Osteoblast (primary cell): ENCODE data around the gene EML4. TPM values are rescaled to one million over a fixed set of nuclear protein-coding genes. Genes with fewer than 3 reads are reported as not detected.

Experiments
- DNase-seq: peaks from one replicate; pipeline ENCODE4 v3.0.0; 2011; ENCODE audit warnings: low spot score, mixed read lengths; ENCODE audit not compliant: insufficient read length; ENCODE audit errors: missing footprints
- H2AFZ ChIP-seq: 2 replicates; pipeline ENCODE4 v1.6.0; 2011; ENCODE audit warnings: mild to moderate bottlenecking, low read length
- H3K27ac ChIP-seq: 2 replicates; pipeline ENCODE4 v1.5.1; 2011; ENCODE audit warnings: mild to moderate bottlenecking, low read depth, low read length, moderate library complexity
- H3K27me3 ChIP-seq: 2 replicates; pipeline ENCODE4 v1.6.0; 2012; ENCODE audit warnings: mild to moderate bottlenecking, control low read depth, inconsistent platforms, low read length, moderate library complexity; ENCODE audit not compliant: insufficient read depth
- H3K36me3 ChIP-seq: 2 replicates; pipeline ENCODE4 v1.5.1; 2011; ENCODE audit warnings: mild to moderate bottlenecking, low read length, control low read depth, moderate library complexity; ENCODE audit not compliant: insufficient read depth
- H3K4me1 ChIP-seq: 2 replicates; pipeline ENCODE4 v1.5.1; 2011; ENCODE audit warnings: mild to moderate bottlenecking, low read length, control low read depth, moderate library complexity; ENCODE audit not compliant: insufficient read depth
- H3K4me2 ChIP-seq: 2 replicates; pipeline ENCODE4 v1.6.0; 2011; ENCODE audit warnings: mild to moderate bottlenecking, low read length; ENCODE audit not compliant: insufficient read depth
- H3K4me3 ChIP-seq: fragments of 200-600 bp; sonication (generic); 3 replicates; pipeline ENCODE4 v1.5.1; 2012; ENCODE audit warnings: mild to moderate bottlenecking, low read length, inconsistent platforms; ENCODE audit not compliant: insufficient read depth
- H3K79me2 ChIP-seq: 2 replicates; pipeline ENCODE4 v1.6.0; 2012; ENCODE audit warnings: mild to moderate bottlenecking, low read length, control low read depth, inconsistent platforms; ENCODE audit not compliant: insufficient read depth
- H3K9me3 ChIP-seq: 2 replicates; pipeline ENCODE4 v1.5.1; 2011; ENCODE audit warnings: low read depth, low read length, control low read depth
- H4K20me1 ChIP-seq: 2 replicates; pipeline ENCODE4 v1.6.0; 2012; ENCODE audit warnings: mild to moderate bottlenecking, low read length, control low read depth; ENCODE audit not compliant: insufficient read depth
- CTCF ChIP-seq: IDR thresholded peaks from 2 replicates; pipeline ENCODE4 v1.5.1; 2011; ENCODE audit warnings: mild to moderate bottlenecking, low read depth, low read length, moderate library complexity; ENCODE audit errors: extremely low read depth
- total RNA-seq: library from RNA; depleted of rRNA; stranded (reverse); fragments of >200 nt; gene quantifications from 2 replicates; pipeline ENCODE4 v1.2.3, GENCODE V29; 2012

EML4 gene
- total RNA-seq, 1 donor: 91.9 TPM

- peak overlapping the region; percentile 19 for H3K4me2 ChIP-seq
- no peaks in the 10 kb centered on the region for H3K79me2 ChIP-seq
- H4K20me1 ChIP-seq: no peaks in the 10 kb centered on the region
- no peak overlapping the region for H3K27ac ChIP-seq
- peaks cover 15% of the 10 kb centered on the region for H3K4me1 ChIP-seq
- no peak for TF ChIP-seq CTCF
- peaks cover 44% of the 10 kb centered on the region for H3K36me3 ChIP-seq
- H3K4me3 ChIP-seq: no peak overlapping the region
- no peaks in the 10 kb centered on the region for H3K27me3 ChIP-seq
- peak; percentile 34 for DNase-seq
- H2AFZ ChIP-seq: no peak overlapping the region
- H3K9me3 ChIP-seq: no peaks in the 10 kb centered on the region
Observed at GRCh38 chr2:42298132-42298531, 129.0 kb downstream of the EML4 start.

- Histone ChIP-seq H3K4me2 (no peak overlapping the region), H3K9me3 (no peaks in the 10 kb centered on the region), H3K27me3 (no peaks in the 10 kb centered on the region), H2AFZ (no peak overlapping the region), H3K27ac (no peak overlapping the region), H3K36me3 (peaks cover 52% of the 10 kb centered on the region), H3K79me2 (no peaks in the 10 kb centered on the region), H3K4me3 (no peak overlapping the region), H3K4me1 (peaks cover 15% of the 10 kb centered on the region), H4K20me1 (no peaks in the 10 kb centered on the region)
- TF ChIP-seq CTCF: no peak
- no peak for DNase-seq
Observed at GRCh38 chr2:42298996-42299754, 130.0 kb downstream of the EML4 start.

GRCh38 chr2:42300527-42300926, 131.4 kb downstream of the EML4 start:
- H3K9me3 ChIP-seq: no peaks in the 10 kb centered on the region
- no peak overlapping the region for H3K4me2 ChIP-seq
- H3K4me1 ChIP-seq: peaks cover 15% of the 10 kb centered on the region
- no peak for DNase-seq
- no peaks in the 10 kb centered on the region for H3K79me2 ChIP-seq
- H3K27ac ChIP-seq: no peak overlapping the region
- no peak overlapping the region for H2AFZ ChIP-seq
- no peak for TF ChIP-seq CTCF
- H4K20me1 ChIP-seq: no peaks in the 10 kb centered on the region
- H3K27me3 ChIP-seq: no peaks in the 10 kb centered on the region
- H3K36me3 ChIP-seq: peaks cover 51% of the 10 kb centered on the region
- no peak overlapping the region for H3K4me3 ChIP-seq

GRCh38 chr2:42303252-42303651, 134.1 kb downstream of the EML4 start:
- H3K79me2 ChIP-seq: no peaks in the 10 kb centered on the region
- no peaks in the 10 kb centered on the region for H3K27me3 ChIP-seq
- peaks cover 4% of the 10 kb centered on the region for H3K4me1 ChIP-seq
- H3K36me3 ChIP-seq: peaks cover 38% of the 10 kb centered on the region
- H3K27ac ChIP-seq: no peak overlapping the region
- TF ChIP-seq CTCF: no peak
- no peaks in the 10 kb centered on the region for H3K9me3 ChIP-seq
- no peak overlapping the region for H2AFZ ChIP-seq
- no peak overlapping the region for H3K4me2 ChIP-seq
- H3K4me3 ChIP-seq: no peak overlapping the region
- no peaks in the 10 kb centered on the region for H4K20me1 ChIP-seq
- no peak for DNase-seq
